Measurements from ENCODE around the gene SIK3. TPM values are rescaled to one million over a fixed set of nuclear protein-coding genes. Genes with fewer than 3 reads are reported as not detected.
A peak's percentile ranks its signal among the peaks of the same experiment; 100 is the strongest.

The SIK3 gene
- total and polyA plus RNA-seq, 11 donors: 11.8 to 67.4 (median 38.1) TPM

DNA sequence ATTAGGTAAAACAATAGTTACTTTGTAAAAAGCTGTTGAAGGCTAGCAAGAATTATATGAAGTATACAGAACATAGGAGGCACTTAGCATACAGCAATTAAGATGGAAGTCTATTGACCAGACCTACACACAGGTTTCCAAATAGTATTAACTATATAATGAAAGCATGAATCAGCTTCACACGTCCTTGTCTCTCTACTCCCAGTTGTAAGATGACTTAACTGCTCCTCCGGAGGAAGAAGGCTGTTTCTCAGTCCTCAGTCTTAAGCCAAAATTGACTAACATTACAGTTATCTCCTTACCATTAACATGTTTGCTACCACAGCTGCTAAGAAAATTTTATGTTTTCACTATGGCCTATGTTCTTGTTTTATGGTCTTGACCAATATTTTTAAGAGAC is 24.7 kb downstream of the SIK3 start:
- no peaks in the 10 kb centered on the region for H3K9me3 ChIP-seq
- DNase-seq (no peak), ATAC-seq (no peak)
- 38 to 59% (median 47%) methylated on average over 2 of the region's 2 CpGs for WGBS, 4 donors
- H3K4me1 ChIP-seq: peaks cover 0 to 87% (median 59%) of the 10 kb centered on the region in 12 donors
- intact Hi-C loops (cut with DNase I): no loop called here
- no peaks in the 10 kb centered on the region for H3K36me3 ChIP-seq
- peak overlapping the region in 3 of 12 donors; percentile 33 to 63 (median 45) for H3K27ac ChIP-seq
- no peaks in the 10 kb centered on the region for H3K27me3 ChIP-seq
- H3K4me3 ChIP-seq: no peak overlapping the region
- TF ChIP-seq, protein P1, sequence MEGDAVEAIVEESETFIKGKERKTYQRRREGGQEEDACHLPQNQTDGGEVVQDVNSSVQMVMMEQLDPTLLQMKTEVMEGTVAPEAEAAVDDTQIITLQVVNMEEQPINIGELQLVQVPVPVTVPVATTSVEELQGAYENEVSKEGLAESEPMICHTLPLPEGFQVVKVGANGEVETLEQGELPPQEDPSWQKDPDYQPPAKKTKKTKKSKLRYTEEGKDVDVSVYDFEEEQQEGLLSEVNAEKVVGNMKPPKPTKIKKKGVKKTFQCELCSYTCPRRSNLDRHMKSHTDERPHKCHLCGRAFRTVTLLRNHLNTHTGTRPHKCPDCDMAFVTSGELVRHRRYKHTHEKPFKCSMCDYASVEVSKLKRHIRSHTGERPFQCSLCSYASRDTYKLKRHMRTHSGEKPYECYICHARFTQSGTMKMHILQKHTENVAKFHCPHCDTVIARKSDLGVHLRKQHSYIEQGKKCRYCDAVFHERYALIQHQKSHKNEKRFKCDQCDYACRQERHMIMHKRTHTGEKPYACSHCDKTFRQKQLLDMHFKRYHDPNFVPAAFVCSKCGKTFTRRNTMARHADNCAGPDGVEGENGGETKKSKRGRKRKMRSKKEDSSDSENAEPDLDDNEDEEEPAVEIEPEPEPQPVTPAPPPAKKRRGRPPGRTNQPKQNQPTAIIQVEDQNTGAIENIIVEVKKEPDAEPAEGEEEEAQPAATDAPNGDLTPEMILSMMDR (IDR thresholded peaks at IDR 0.05): no peak
- TF ChIP-seq POLR2A (IDR thresholded peaks at IDR 0.05): no peak

DNA sequence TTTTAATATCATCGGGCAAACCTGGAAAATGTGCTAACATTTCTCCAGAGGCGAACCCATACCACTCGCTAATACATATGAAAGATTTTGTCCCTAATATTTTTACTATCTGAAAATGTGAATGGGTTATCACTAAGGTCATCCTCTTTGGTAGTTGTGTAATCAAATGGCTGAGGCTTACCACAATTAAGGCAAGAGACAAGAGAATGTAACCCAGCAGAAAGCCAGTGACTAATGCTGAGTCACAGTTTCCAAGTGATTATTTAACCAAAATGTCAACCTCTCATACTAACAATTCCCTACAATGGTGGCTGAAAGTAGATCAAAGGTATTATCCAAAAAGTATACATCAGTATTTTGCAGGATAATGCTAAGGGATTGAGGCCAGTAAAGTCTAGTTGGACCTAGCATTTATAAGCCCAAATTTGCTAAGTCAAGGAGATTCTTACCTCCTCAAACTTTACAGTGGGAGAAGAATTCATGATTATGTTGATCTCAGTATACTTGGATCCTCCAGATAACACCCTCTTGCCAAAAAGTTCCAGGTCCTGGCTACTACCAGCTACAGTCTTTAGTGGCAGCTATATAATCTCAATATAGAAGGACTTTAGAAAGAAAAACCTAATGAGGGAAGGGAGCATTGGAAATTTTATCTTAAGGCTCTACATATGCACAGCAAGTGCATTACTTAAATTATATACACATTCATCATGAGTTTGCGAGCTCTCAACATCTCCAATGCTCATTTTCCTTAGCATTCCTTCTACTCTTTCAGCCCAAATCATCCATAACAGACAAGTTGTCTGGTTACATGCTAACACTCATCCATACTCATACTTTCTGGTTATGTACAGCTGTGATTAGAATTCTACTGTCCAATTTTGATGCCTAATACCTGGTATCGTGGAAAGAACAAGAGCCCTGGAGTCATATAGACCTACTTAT is 25.4 kb downstream of the SIK3 start:
- 73 to 86% (median 77%) methylated on average over 5 of the region's 5 CpGs for WGBS, 4 donors
- Histone ChIP-seq H3K27me3 (no peaks in the 10 kb centered on the region), H3K27ac (peak overlapping the region in 4 of 12 donors; percentile 15 to 63 (median 39)), H3K4me3 (no peak overlapping the region), H3K4me1 (peaks cover 0 to 79% (median 54%) of the 10 kb centered on the region in 12 donors), H3K36me3 (no peaks in the 10 kb centered on the region), H3K9me3 (no peaks in the 10 kb centered on the region)
- DNase-seq: no peak
- intact Hi-C loops (cut with DNase I): no loop called here
- no peak for TF ChIP-seq POLR2A (IDR thresholded peaks at IDR 0.05)
- TF ChIP-seq, protein P1 (IDR thresholded peaks at IDR 0.05): no peak
- ATAC-seq: peak in 3 of 4 donors; percentile 45 to 74 (median 61)

DNA sequence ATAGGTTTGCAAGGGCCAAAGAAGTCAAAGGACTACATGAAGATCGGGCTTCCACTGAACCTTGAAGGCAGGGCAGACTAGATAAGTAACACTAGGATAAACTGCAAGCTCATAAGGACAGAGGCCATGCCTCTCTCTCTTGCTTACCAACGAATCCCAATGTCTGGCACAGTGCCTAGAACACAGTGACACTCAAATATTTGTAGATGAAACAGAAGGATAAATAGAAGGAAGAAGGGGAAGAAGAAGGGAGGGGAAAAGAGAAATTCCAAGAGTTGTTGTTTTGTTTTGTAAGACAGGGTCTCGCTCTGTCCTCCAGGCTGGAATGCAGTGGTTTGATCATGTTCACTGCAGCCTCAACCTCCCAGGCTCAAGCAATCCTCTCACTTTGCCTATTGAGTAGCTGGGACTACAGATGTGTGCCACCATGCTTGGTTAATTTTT is 26.9 kb downstream of the SIK3 start:
- 38 to 53% (median 43%) methylated on average over 3 of the region's 3 CpGs for WGBS, 4 donors
- H3K9me3 ChIP-seq: no peaks in the 10 kb centered on the region
- H3K4me3 ChIP-seq: no peak overlapping the region
- peak overlapping the region in 3 of 12 donors; percentile 7 to 26 (median 20) for H3K27ac ChIP-seq
- intact Hi-C loops (cut with DNase I): no loop called here
- H3K4me1 ChIP-seq: peaks cover 0 to 65% (median 42%) of the 10 kb centered on the region in 12 donors
- DNase-seq (peak in 4 of 5 donors; percentile 38 to 42 (median 40)), ATAC-seq (peak; percentile 49 to 69 (median 66))
- TF ChIP-seq, protein P1 (IDR thresholded peaks at IDR 0.05): no peak
- TF ChIP-seq POLR2A (IDR thresholded peaks at IDR 0.05): no peak
- H3K36me3 ChIP-seq: no peaks in the 10 kb centered on the region
- no peaks in the 10 kb centered on the region for H3K27me3 ChIP-seq

DNA sequence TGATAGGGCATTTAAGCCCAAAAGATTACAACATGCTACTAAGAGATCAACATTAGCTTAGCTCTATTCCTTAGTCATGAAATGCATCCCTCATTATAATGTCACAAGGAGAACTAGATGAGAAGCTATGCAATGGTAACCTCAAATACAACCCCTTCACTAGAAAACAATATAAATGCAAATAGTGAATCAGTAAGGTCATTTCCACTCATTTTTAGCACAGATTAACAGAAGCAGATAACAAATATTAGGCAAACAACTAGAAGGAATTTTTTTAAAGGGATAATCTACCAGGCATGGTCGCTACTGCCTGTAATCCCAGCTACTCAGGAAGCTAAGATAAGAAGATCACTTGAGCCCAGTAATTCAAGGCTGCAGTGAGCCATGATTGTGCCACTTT is 28.2 kb downstream of the SIK3 start:
- WGBS, 4 donors: 30 to 50% (median 48%) methylated on average over 1 of the region's 1 CpG
- no peak for DNase-seq
- no peaks in the 10 kb centered on the region for H3K36me3 ChIP-seq
- ATAC-seq: no peak
- H3K27me3 ChIP-seq: no peaks in the 10 kb centered on the region
- H3K9me3 ChIP-seq: no peaks in the 10 kb centered on the region
- no peak for TF ChIP-seq POLR2A (IDR thresholded peaks at IDR 0.05)
- TF ChIP-seq, protein P1 (IDR thresholded peaks at IDR 0.05): no peak
- H3K4me3 ChIP-seq: no peak overlapping the region
- no peak overlapping the region for H3K27ac ChIP-seq
- H3K4me1 ChIP-seq: peaks cover 0 to 57% (median 40%) of the 10 kb centered on the region in 12 donors
- intact Hi-C loops (cut with DNase I): no loop called here

Data from heart left ventricle (tissue), 16 donors.